Chondrocyte (in vitro differentiated cells): ENCODE results near the gene TENM3. TPM values are rescaled to one million over a fixed set of nuclear protein-coding genes. Genes with fewer than 3 reads are reported as not detected.

Experiments
- DNase-seq: peaks from one replicate; pipeline ENCODE4 v3.0.0; 2021; ENCODE audit warnings: mixed read lengths, low spot score
- H3K27ac Mint-ChIP-seq: one replicate; pipeline ENCODE4 v1.8.0; 2021; ENCODE audit warnings: mild to moderate bottlenecking, moderate library complexity, mixed read lengths; ENCODE audit not compliant: unreplicated experiment
- H3K27me3 Mint-ChIP-seq: 2 replicates; pipeline ENCODE4 v1.8.0; 2021; ENCODE audit warnings: low read depth, mixed read lengths
- H3K36me3 Mint-ChIP-seq: 2 replicates; pipeline ENCODE4 v1.8.0; 2021; ENCODE audit warnings: low read depth, mixed read lengths
- H3K4me1 Mint-ChIP-seq: 2 replicates; pipeline ENCODE4 v1.8.0; 2021; ENCODE audit warnings: low read depth, mild to moderate bottlenecking, mixed read lengths
- H3K4me3 Mint-ChIP-seq: one replicate; pipeline ENCODE4 v1.8.0; 2021; ENCODE audit warnings: mild to moderate bottlenecking, moderate library complexity, mixed read lengths; ENCODE audit not compliant: unreplicated experiment
- H3K9me3 Mint-ChIP-seq: 2 replicates; pipeline ENCODE4 v1.8.0; 2021; ENCODE audit warnings: low read depth, mixed read lengths
- total RNA-seq: library from RNA; stranded (reverse); gene quantifications from 3 replicates; pipeline ENCODE4 v1.2.1, GENCODE V29; 2021
- TF ChIP-seq, protein P1 (sequence below): fragments of 200-600 bp; sonication (generic); IDR thresholded peaks from 2 replicates; pipeline ENCODE4 v1.5.0; 2021; ENCODE audit warnings: antibody characterized with exemption, mild to moderate bottlenecking, moderate library complexity

Gene TENM3
- total RNA-seq, 1 donor from 2014 or later = 87.6 TPM

GRCh38 chr4:182729516-182729915 lies 486.3 kb downstream of the TENM3 start:
- no peaks in the 10 kb centered on the region for H3K9me3 Mint-ChIP-seq
- no peaks in the 10 kb centered on the region for H3K27me3 Mint-ChIP-seq
- H3K36me3 Mint-ChIP-seq = peaks cover 22% of the 10 kb centered on the region
- no peak overlapping the region for H3K4me3 Mint-ChIP-seq
- no peak overlapping the region for H3K27ac Mint-ChIP-seq
- DNase-seq = no peak
- TF ChIP-seq, protein P1, sequence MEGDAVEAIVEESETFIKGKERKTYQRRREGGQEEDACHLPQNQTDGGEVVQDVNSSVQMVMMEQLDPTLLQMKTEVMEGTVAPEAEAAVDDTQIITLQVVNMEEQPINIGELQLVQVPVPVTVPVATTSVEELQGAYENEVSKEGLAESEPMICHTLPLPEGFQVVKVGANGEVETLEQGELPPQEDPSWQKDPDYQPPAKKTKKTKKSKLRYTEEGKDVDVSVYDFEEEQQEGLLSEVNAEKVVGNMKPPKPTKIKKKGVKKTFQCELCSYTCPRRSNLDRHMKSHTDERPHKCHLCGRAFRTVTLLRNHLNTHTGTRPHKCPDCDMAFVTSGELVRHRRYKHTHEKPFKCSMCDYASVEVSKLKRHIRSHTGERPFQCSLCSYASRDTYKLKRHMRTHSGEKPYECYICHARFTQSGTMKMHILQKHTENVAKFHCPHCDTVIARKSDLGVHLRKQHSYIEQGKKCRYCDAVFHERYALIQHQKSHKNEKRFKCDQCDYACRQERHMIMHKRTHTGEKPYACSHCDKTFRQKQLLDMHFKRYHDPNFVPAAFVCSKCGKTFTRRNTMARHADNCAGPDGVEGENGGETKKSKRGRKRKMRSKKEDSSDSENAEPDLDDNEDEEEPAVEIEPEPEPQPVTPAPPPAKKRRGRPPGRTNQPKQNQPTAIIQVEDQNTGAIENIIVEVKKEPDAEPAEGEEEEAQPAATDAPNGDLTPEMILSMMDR = no peak
- peaks cover 3% of the 10 kb centered on the region for H3K4me1 Mint-ChIP-seq

- no peak for DNase-seq
- TF ChIP-seq, protein P1 = no peak
Observed at GRCh38 chr4:182730791-182731190, 487.6 kb downstream of the TENM3 start.

GRCh38 chr4:182736207-182736606 lies 493.0 kb downstream of the TENM3 start:
- no peak for DNase-seq
- TF ChIP-seq, protein P1 = no peak
- Mint-ChIP-seq H3K4me1 (peaks cover 16% of the 10 kb centered on the region), H3K9me3 (no peaks in the 10 kb centered on the region), H3K27ac (no peak overlapping the region), H3K4me3 (no peak overlapping the region), H3K36me3 (peaks cover 12% of the 10 kb centered on the region), H3K27me3 (no peaks in the 10 kb centered on the region)

More at GRCh38 chr4:182730791-182731190, 487.6 kb downstream of the TENM3 start:
- Mint-ChIP-seq H3K27ac (no peak overlapping the region), H3K4me1 (peaks cover 5% of the 10 kb centered on the region), H3K9me3 (no peaks in the 10 kb centered on the region), H3K27me3 (no peaks in the 10 kb centered on the region), H3K4me3 (no peak overlapping the region), H3K36me3 (peaks cover 22% of the 10 kb centered on the region)

- TF ChIP-seq, protein P1 = no peak
- Mint-ChIP-seq H3K27ac (no peak overlapping the region), H3K27me3 (no peaks in the 10 kb centered on the region), H3K9me3 (no peaks in the 10 kb centered on the region), H3K36me3 (peaks cover 3% of the 10 kb centered on the region), H3K4me1 (peaks cover 16% of the 10 kb centered on the region), H3K4me3 (no peak overlapping the region)
- no peak for DNase-seq
Observed at GRCh38 chr4:182738283-182739047, 495.3 kb downstream of the TENM3 start.

- H3K4me1 Mint-ChIP-seq = peaks cover 21% of the 10 kb centered on the region
- no peak overlapping the region for H3K4me3 Mint-ChIP-seq
- no peaks in the 10 kb centered on the region for H3K9me3 Mint-ChIP-seq
- H3K27ac Mint-ChIP-seq = no peak overlapping the region
- TF ChIP-seq, protein P1 = no peak
- no peaks in the 10 kb centered on the region for H3K36me3 Mint-ChIP-seq
- no peak for DNase-seq
- H3K27me3 Mint-ChIP-seq = no peaks in the 10 kb centered on the region
Observed at GRCh38 chr4:182740256-182740655, 497.1 kb downstream of the TENM3 start.
